Glutamatergic neuron (in vitro differentiated cells): ENCODE measurements around the gene CAMTA1. TPM values are rescaled to one million over a fixed set of nuclear protein-coding genes. Genes with fewer than 3 reads are reported as not detected.

Experiments
- DNase-seq: peaks from one replicate; pipeline ENCODE4 v3.0.0; 2022
- H3K27ac Mint-ChIP-seq: one replicate; pipeline ENCODE4 v1.8.0; 2020; ENCODE audit warnings: mild to moderate bottlenecking, mixed read lengths, inconsistent platforms; ENCODE audit not compliant: unreplicated experiment
- H3K27me3 Mint-ChIP-seq: one replicate; pipeline ENCODE4 v1.8.0; 2020; ENCODE audit warnings: mild to moderate bottlenecking, moderate library complexity, mixed read lengths, inconsistent platforms; ENCODE audit not compliant: unreplicated experiment
- H3K36me3 Mint-ChIP-seq: one replicate; pipeline ENCODE4 v1.8.0; 2020; ENCODE audit warnings: mild to moderate bottlenecking, mixed read lengths, inconsistent platforms; ENCODE audit not compliant: unreplicated experiment
- H3K4me1 Mint-ChIP-seq: one replicate; pipeline ENCODE4 v1.8.0; 2020; ENCODE audit warnings: mild to moderate bottlenecking, low read depth, mixed read lengths, inconsistent platforms; ENCODE audit not compliant: unreplicated experiment
- H3K4me3 Mint-ChIP-seq: one replicate; pipeline ENCODE4 v1.8.0; 2020; ENCODE audit warnings: mild to moderate bottlenecking, mixed read lengths, inconsistent platforms; ENCODE audit not compliant: unreplicated experiment
- H3K9me3 Mint-ChIP-seq: one replicate; pipeline ENCODE4 v1.8.0; 2020; ENCODE audit warnings: mild to moderate bottlenecking, moderate library complexity, mixed read lengths, inconsistent platforms; ENCODE audit not compliant: unreplicated experiment
- total RNA-seq: library from RNA; stranded (reverse); fragmentation: NEBNext Ultra II Directional; extraction: Animal tissue kit (Norgen Biotek cat#: 25700); gene quantifications from one replicate; pipeline ENCODE4 v1.2.1, GENCODE V29; 2021; ENCODE audit not compliant: unreplicated experiment
- TF ChIP-seq, protein P1 (sequence below): fragments of 200-600 bp; sonication (generic); IDR thresholded peaks from one replicate; pipeline ENCODE4 v1.5.0; 2021; ENCODE audit not compliant: partially characterized antibody, unreplicated experiment

Gene CAMTA1
- total RNA-seq, 1 donor from 2014 or later = 77.2 TPM

GRCh38 chr1:7303554-7304317 is 518.5 kb downstream of the CAMTA1 start:
- Mint-ChIP-seq H3K4me1 (peaks cover 7% of the 10 kb centered on the region), H3K9me3 (no peaks in the 10 kb centered on the region), H3K36me3 (peaks cover 14% of the 10 kb centered on the region), H3K27me3 (peaks cover 4% of the 10 kb centered on the region), H3K27ac (no peak overlapping the region), H3K4me3 (no peak overlapping the region)
- TF ChIP-seq, protein P1, sequence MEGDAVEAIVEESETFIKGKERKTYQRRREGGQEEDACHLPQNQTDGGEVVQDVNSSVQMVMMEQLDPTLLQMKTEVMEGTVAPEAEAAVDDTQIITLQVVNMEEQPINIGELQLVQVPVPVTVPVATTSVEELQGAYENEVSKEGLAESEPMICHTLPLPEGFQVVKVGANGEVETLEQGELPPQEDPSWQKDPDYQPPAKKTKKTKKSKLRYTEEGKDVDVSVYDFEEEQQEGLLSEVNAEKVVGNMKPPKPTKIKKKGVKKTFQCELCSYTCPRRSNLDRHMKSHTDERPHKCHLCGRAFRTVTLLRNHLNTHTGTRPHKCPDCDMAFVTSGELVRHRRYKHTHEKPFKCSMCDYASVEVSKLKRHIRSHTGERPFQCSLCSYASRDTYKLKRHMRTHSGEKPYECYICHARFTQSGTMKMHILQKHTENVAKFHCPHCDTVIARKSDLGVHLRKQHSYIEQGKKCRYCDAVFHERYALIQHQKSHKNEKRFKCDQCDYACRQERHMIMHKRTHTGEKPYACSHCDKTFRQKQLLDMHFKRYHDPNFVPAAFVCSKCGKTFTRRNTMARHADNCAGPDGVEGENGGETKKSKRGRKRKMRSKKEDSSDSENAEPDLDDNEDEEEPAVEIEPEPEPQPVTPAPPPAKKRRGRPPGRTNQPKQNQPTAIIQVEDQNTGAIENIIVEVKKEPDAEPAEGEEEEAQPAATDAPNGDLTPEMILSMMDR = no peak
- no peak for DNase-seq

GRCh38 chr1:7313081-7313546 is 527.9 kb downstream of the CAMTA1 start:
- Mint-ChIP-seq H3K36me3 (peaks cover 3% of the 10 kb centered on the region), H3K9me3 (no peaks in the 10 kb centered on the region), H3K27me3 (no peaks in the 10 kb centered on the region), H3K4me1 (no peaks in the 10 kb centered on the region), H3K27ac (no peak overlapping the region), H3K4me3 (no peak overlapping the region)
- DNase-seq = no peak
- TF ChIP-seq, protein P1 = no peak

- no peak for DNase-seq
- TF ChIP-seq, protein P1 = no peak
- peaks cover 2% of the 10 kb centered on the region for H3K27me3 Mint-ChIP-seq
- H3K36me3 Mint-ChIP-seq = peaks cover 2% of the 10 kb centered on the region
- H3K4me3 Mint-ChIP-seq = no peak overlapping the region
- no peaks in the 10 kb centered on the region for H3K4me1 Mint-ChIP-seq
- no peaks in the 10 kb centered on the region for H3K9me3 Mint-ChIP-seq
- H3K27ac Mint-ChIP-seq = no peak overlapping the region
Observed at GRCh38 chr1:7313826-7314225, 528.6 kb downstream of the CAMTA1 start.

GRCh38 chr1:7315316-7315715 is 530.1 kb downstream of the CAMTA1 start:
- no peak overlapping the region for H3K4me3 Mint-ChIP-seq
- H3K27ac Mint-ChIP-seq = no peak overlapping the region
- H3K27me3 Mint-ChIP-seq = peaks cover 4% of the 10 kb centered on the region
- no peaks in the 10 kb centered on the region for H3K4me1 Mint-ChIP-seq
- no peak for DNase-seq
- TF ChIP-seq, protein P1 = no peak
- no peaks in the 10 kb centered on the region for H3K9me3 Mint-ChIP-seq
- peaks cover 8% of the 10 kb centered on the region for H3K36me3 Mint-ChIP-seq

DNA sequence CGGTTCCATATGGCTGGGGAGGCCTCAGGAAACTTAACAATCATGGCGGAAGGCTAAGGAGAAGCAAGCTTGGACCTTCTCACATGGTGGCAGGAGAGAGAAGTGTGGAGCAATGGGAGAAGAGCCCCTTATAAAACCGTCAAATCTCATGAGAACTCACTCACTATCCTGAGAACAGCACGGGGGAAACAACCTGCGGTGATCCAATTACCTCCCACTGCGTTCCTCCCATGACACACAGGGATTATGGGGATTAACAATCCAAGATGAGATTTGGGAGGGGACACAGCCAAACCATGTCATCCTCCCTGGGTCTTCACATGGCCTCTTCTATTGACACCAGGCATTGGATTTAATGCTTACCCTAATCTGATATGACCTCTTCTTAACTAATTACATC is 530.7 kb downstream of the CAMTA1 start:
- Mint-ChIP-seq H3K4me1 (no peaks in the 10 kb centered on the region), H3K27me3 (peaks cover 4% of the 10 kb centered on the region), H3K27ac (no peak overlapping the region), H3K36me3 (peaks cover 8% of the 10 kb centered on the region), H3K4me3 (no peak overlapping the region), H3K9me3 (no peaks in the 10 kb centered on the region)
- TF ChIP-seq, protein P1 = no peak
- DNase-seq = no peak
